Keratinocyte (primary cell): Measurements from ENCODE around the gene ZBTB4. TPM values are rescaled to one million over a fixed set of nuclear protein-coding genes. Genes with fewer than 3 reads are reported as not detected.

Experiments used
- DNase-seq: peaks from one replicate; pipeline ENCODE4 v3.0.0-alpha.2; 2011; ENCODE audit warnings: low read depth, missing footprints, low spot score
- FAIRE-seq: peaks from 2 replicates; lab custom pipeline; 2011; peaks lifted over from hg19 to GRCh38; lab: Jason Lieb, UNC
- H2AFZ ChIP-seq: 2 replicates; pipeline ENCODE4 v1.6.0; 2012; ENCODE audit warnings: low read length, control low read depth, inconsistent platforms; ENCODE audit not compliant: control insufficient read depth
- H3K27ac ChIP-seq: 2 replicates; pipeline ENCODE4 v1.5.1; 2011; ENCODE audit warnings: low read length; ENCODE audit not compliant: control insufficient read depth, insufficient read depth
- H3K27me3 ChIP-seq: 3 replicates; pipeline ENCODE4 v1.6.0; 2011; ENCODE audit warnings: low read length; ENCODE audit not compliant: control insufficient read depth, insufficient read depth; ENCODE audit errors: extremely low read depth
- H3K36me3 ChIP-seq, 2 experiments: 2 replicates in 1 of 2; 3 replicates in 1 of 2; pipeline ENCODE4 v1.5.1; 2011; ENCODE audit warnings: low read length in 2 of 2, mild to moderate bottlenecking in 1 of 2; ENCODE audit not compliant: control insufficient read depth in 2 of 2, insufficient read depth in 2 of 2; ENCODE audit errors: extremely low read depth in 1 of 2
- H3K4me1 ChIP-seq: 3 replicates; pipeline ENCODE4 v1.5.1; 2011; ENCODE audit warnings: low read length; ENCODE audit not compliant: control insufficient read depth, insufficient read depth; ENCODE audit errors: extremely low read depth
- H3K4me2 ChIP-seq: 3 replicates; pipeline ENCODE4 v1.6.0; 2011; ENCODE audit warnings: low read depth, low read length; ENCODE audit not compliant: control insufficient read depth, insufficient read depth; ENCODE audit errors: extremely low read depth
- H3K4me3 ChIP-seq, 3 experiments: fragments of 200-600 bp in 1 of 3; sonication (generic) in 1 of 3; 2 replicates in 2 of 3; 3 replicates in 1 of 3; pipeline ENCODE4 v1.5.1; 2011 to 2016; ENCODE audit warnings: low read length in 3 of 3, mild to moderate bottlenecking in 3 of 3, control low read depth in 2 of 3, inconsistent platforms in 1 of 3, low read depth in 1 of 3, mixed read lengths in 1 of 3, mixed run types in 1 of 3, moderate library complexity in 1 of 3; ENCODE audit not compliant: control insufficient read depth in 2 of 3, insufficient read depth in 2 of 3; ENCODE audit errors: extremely low read depth in 1 of 3
- H3K79me2 ChIP-seq: 2 replicates; pipeline ENCODE4 v1.6.0; 2012; ENCODE audit warnings: low read length; ENCODE audit not compliant: control insufficient read depth, insufficient read depth
- H3K9ac ChIP-seq: 3 replicates; pipeline ENCODE4 v1.6.0; 2011; ENCODE audit warnings: low read length; ENCODE audit not compliant: control insufficient read depth, insufficient read depth; ENCODE audit errors: extremely low read depth
- H3K9me1 ChIP-seq: 3 replicates; pipeline ENCODE4 v1.6.0; 2011; ENCODE audit warnings: low read length; ENCODE audit not compliant: control insufficient read depth, insufficient read depth; ENCODE audit errors: extremely low read depth
- H3K9me3 ChIP-seq: 2 replicates; pipeline ENCODE4 v1.5.1; 2012; ENCODE audit warnings: low read depth, low read length; ENCODE audit not compliant: control insufficient read depth
- H4K20me1 ChIP-seq: 3 replicates; pipeline ENCODE4 v1.6.0; 2011; ENCODE audit warnings: low read length; ENCODE audit not compliant: control insufficient read depth, insufficient read depth; ENCODE audit errors: extremely low read depth
- EZH2 ChIP-seq: IDR thresholded peaks from one replicate; pipeline ENCODE4 v1.6.1; 2012; ENCODE audit warnings: inconsistent platforms, mild to moderate bottlenecking, low read length, moderate library complexity
- dilution Hi-C: fragments of 300-500 bp; cut with MboI; formaldehyde crosslinking; loops from one replicate; pipeline ENCODE4 v1.7.0; 2020; ENCODE audit warnings: low sequenced_read_pairs; ENCODE audit not compliant: extremely low pct_ligation_motif_present
- polyA plus RNA-seq, 5 experiments: library from polyadenylated mRNA; depleted of rRNA in 3 of 5; stranded (reverse) in 3 of 5; stranded (forward) in 1 of 5; unstranded in 1 of 5; fragments of >200 nt; gene quantifications; 1 replicate in 1 of 5; 2 replicates in 3 of 5; 3 replicates in 1 of 5; pipeline versions ENCODE4 v1.2.1 to v1.2.3, GENCODE V29; 2011 to 2012; ENCODE audit warnings: missing spikeins in 2 of 5, low read depth in 1 of 5, low replicate concordance in 1 of 5
- TF ChIP-seq, protein P1 (sequence below), 3 experiments: IDR thresholded peaks in 1 of 3; conservative IDR thresholded peaks in 1 of 3; optimal IDR thresholded peaks in 1 of 3; 2 replicates in 2 of 3; 3 replicates in 1 of 3; pipeline versions ENCODE3 to v1.5.1; 2011; ENCODE audit warnings: low read length in 3 of 3, mild to moderate bottlenecking in 3 of 3, moderate library complexity in 2 of 3, control low read depth in 1 of 3, inconsistent platforms in 1 of 3; ENCODE audit not compliant: insufficient read depth in 2 of 3; ENCODE audit errors: extremely low read depth in 1 of 3

The ZBTB4 gene
- polyA plus RNA-seq, 1 donor (not counting 4 experiments of a cell fraction or from before 2014, with no cell fraction given) = 20.9 TPM

DNA sequence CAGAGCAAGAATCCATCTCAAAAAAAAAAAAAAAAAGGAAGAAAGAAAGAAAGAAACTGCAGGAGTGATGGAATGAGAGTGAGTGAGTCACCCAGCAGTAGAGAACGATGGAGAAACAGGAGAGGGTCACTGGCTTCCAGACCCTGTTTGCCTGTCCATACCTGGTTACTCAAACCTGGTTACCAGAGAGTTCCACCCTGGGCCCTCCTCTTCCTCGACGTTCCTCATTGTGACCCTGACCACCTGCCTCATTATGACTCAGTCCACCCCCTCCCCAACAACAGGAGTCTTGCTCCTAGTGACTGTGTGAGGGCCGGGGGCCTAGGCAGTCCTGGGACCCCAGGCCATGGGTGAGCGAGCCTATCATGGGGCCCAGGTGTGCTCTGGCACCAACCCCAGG is 50.9 kb downstream of the ZBTB4 start, which contains the start of gene SPEM3:
Gene SPEM3 (plus strand): TSS at position 301 of the 400 bp plus-strand sequence. CDS start 46 bp downstream, at position 347.
- Histone ChIP-seq H3K4me2 (no peak within 1 kb of the TSS), H3K79me2 (no peaks in the 10 kb centered on the region), H3K4me1 (no peaks in the 10 kb centered on the region), H2AFZ (no peak within 1 kb of the TSS), H3K9me1 (no peaks in the 10 kb centered on the region), H4K20me1 (no peaks in the 10 kb centered on the region), H3K27me3 (no peaks in the 10 kb centered on the region), H3K27ac (no peak within 1 kb of the TSS), H3K9me3 (no peaks in the 10 kb centered on the region), H3K36me3 (no peaks in the 10 kb centered on the region), H3K4me3 (no peak within 1 kb of the TSS), H3K9ac (no peak within 1 kb of the TSS)
- DNase-seq (no peak), FAIRE-seq (no peak)
- no peak for TF ChIP-seq EZH2
- TF ChIP-seq, protein P1, sequence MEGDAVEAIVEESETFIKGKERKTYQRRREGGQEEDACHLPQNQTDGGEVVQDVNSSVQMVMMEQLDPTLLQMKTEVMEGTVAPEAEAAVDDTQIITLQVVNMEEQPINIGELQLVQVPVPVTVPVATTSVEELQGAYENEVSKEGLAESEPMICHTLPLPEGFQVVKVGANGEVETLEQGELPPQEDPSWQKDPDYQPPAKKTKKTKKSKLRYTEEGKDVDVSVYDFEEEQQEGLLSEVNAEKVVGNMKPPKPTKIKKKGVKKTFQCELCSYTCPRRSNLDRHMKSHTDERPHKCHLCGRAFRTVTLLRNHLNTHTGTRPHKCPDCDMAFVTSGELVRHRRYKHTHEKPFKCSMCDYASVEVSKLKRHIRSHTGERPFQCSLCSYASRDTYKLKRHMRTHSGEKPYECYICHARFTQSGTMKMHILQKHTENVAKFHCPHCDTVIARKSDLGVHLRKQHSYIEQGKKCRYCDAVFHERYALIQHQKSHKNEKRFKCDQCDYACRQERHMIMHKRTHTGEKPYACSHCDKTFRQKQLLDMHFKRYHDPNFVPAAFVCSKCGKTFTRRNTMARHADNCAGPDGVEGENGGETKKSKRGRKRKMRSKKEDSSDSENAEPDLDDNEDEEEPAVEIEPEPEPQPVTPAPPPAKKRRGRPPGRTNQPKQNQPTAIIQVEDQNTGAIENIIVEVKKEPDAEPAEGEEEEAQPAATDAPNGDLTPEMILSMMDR (optimal IDR thresholded peaks at IDR 0.05 in 1 of 3, IDR thresholded peaks at IDR 0.05 in 1 of 3, conservative IDR thresholded peaks at IDR 0.05 in 1 of 3; ENCODE audit: extremely low read depth in 1 of 3, insufficient read depth in 2 of 3, low read length in 3 of 3) = no peak
- dilution Hi-C loops = no loop called here

DNA sequence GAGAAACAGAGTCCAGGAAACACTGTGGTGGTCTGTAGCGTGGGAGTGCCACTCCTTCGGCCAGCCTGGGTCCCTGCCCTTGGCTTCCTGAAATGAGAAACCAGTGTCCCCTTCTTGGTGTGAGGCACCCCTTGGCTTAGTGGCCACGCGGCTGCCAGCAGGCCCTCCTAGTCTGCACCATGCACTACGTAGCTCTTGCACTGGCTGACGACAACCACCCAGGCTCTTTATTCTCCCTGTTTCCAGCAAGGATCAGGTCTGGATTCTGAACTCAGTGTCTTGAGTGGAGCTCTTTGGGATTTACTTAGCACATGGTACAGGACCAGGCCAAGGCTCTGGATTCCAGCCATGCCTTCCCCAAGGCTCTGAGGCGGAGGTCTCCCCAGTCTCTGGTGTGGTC is 51.9 kb downstream of the ZBTB4 start:
- Histone ChIP-seq H3K9ac (no peak overlapping the region), H3K4me3 (no peak overlapping the region), H3K27me3 (no peaks in the 10 kb centered on the region), H3K79me2 (no peaks in the 10 kb centered on the region), H3K4me1 (no peaks in the 10 kb centered on the region), H3K27ac (no peak overlapping the region), H3K36me3 (no peaks in the 10 kb centered on the region), H3K9me1 (no peaks in the 10 kb centered on the region), H3K4me2 (no peak overlapping the region), H4K20me1 (no peaks in the 10 kb centered on the region), H2AFZ (no peak overlapping the region), H3K9me3 (no peaks in the 10 kb centered on the region)
- dilution Hi-C loops = no loop called here
- FAIRE-seq = no peak
- DNase-seq = no peak
- TF ChIP-seq, protein P1 (optimal IDR thresholded peaks at IDR 0.05 in 1 of 3, IDR thresholded peaks at IDR 0.05 in 1 of 3, conservative IDR thresholded peaks at IDR 0.05 in 1 of 3; ENCODE audit: extremely low read depth in 1 of 3, insufficient read depth in 2 of 3, low read length in 3 of 3) = no peak
- TF ChIP-seq EZH2 = no peak
